ENCODE measurements around the gene POLK.

Gene POLK

DNA sequence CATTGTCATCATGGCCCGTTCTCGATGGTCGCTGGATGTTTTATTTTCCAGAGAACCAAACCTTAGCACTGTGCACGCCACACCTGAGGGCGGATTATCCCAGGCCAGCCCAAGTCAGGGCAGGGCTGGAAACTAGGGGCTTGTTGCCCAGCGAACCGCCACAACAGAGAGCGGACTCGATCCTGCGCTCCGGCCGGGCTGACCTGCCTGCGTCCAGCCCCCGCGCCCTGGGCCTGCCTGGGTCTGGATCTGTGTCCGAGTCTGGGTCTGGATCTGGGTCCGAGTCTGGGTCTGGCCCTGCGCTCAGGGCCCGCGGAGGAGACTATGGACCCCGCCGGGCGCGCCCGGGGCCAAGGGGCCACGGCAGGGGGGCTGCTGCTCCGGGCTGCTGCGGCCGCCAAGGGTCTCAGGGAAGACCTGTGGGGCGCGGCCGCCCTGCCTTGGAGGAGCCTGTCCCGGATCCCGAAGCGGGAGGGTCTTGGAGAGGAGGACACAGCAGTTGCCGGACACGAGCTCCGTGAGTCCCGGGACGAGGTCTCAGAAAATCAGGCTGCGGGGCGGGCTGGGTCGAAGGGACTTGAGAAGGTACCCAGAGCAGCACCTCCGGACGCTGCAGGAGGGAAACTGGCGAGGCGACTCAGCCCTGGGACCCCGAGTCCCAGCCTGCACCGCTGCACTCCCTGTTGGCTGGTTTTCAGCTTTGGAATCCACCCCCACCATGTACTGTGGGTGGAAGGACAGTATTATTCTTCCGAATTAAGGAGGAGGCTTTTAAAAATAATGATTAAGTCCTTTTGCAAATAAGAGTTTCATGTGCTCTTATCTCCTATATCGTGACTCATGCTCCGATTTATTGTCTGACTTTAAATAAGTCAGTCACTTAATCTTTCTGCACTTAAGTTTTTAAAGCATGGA is 99.9 kb downstream of the POLK start, which contains the start of gene ANKDD1B:
TSS of gene ANKDD1B (plus strand) at position 143 of the 915 bp plus-strand sequence. CDS start at position 325, 182 bp downstream.
- DNase-seq, result no peak

DNA sequence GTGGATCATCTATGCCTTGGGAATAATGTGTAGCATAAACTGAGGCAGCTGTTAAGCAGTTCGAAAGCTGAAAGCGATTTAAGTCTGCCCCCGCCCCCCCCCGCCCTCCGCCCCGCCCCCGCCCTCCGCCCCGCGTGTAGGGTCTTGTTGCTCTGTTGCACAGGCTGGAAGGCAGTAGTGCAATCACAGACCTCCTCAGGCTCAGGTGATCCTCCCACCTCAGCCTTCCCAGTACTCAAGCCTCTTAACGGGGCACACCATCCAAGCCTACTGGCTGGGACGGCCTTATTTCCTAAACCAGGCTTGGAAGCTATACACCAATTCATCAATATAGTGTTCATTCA is 100.5 kb downstream of the POLK start:
- no peak for DNase-seq

DNA sequence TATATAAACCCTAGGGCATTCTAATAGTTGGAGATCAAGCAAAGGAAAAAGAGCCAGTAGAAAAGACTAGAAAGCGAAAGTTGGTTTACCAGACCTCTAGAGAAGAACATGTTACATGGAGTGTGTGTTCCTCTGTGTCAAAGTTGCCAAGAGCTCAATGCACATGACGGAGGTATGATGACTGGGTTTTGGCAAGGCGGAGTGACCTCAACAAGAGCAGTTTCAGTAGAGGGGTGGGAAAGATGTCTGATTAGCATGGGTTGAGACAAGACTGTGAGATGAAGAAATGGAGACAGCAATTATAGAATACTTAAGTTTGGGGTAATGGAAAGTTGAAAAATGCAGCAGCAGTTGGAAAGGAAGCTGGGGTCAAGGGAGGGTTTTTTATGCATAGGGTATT is 101.2 kb downstream of the POLK start:
- no peak for DNase-seq

DNA sequence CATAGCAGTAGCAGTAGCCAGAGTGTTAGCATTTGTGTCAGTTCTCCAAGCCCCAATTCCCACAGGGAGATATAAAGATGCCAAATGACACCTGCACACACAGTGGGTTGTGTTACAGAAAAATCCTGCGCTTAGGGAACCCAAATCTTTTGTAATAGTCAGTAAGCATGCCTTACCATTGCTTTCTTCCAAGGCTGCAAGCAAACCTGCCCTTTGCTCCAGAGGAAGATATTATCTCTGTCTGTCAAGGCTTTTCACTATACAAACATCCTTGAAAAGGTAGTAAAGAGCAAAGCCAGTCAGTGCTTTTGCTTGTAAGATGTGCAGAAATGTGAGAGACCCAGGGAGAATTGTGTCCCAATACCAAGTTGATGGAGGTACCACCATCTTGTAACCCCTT is 102.5 kb downstream of the POLK start:
- DNase-seq, result no peak

DNA sequence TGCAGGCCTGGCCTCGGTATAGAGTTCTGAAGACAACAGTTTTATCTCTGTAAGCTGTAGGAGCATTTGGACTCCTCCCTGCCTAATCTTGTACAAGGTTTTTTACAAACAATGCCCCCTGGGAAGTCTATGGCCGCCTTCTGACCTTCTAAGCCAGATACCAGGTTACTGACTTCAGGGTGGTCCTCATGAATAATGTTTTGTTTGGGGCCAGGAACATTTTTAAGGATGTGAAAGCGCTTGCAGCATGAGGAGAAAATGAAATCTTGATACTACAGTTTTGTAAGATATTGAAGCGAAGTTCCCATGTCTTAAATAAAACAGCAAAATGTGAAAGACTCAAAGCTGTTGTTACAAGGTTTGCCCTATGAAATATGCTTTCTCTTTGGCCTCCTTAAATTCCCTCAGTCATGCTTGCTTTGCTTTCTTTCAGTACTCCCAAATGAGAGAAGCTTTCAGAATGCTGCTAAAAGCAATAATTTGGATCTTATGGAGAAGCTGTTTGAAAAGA is 104.7 kb downstream of the POLK start:
- no peak for DNase-seq

DNA sequence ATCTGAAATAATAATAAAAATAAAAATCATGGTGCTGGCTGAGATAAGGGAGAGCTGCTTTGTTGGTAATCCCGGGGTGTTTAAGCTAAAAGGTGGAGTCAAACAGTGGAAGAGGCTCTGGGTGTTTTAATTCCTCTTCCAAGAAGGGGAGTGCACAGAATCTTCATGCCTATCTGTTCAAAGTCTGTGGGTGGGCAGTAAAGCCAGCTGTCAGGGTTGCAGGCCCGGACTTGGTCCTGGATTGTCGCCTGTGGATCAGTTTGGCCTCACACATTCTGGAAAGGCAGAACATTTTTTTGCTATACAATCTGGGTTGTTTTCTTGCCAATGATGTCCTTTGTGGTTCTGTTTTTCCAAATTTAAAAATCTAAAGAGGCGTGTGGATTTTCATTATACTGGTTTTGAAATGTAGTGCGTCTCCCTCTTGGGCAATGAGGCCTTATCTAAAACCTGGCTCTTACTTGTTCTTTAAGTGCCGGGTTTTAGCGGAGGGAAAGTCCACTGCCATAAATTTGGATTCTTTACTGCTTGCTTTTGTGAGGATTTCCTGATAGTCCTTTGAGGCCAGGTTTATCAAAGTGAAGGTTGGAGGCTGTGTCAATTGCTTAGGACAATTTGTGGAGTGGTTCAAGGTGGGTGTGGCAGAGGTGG is 105.4 kb downstream of the POLK start:
- DNase-seq, result no peak

DNA sequence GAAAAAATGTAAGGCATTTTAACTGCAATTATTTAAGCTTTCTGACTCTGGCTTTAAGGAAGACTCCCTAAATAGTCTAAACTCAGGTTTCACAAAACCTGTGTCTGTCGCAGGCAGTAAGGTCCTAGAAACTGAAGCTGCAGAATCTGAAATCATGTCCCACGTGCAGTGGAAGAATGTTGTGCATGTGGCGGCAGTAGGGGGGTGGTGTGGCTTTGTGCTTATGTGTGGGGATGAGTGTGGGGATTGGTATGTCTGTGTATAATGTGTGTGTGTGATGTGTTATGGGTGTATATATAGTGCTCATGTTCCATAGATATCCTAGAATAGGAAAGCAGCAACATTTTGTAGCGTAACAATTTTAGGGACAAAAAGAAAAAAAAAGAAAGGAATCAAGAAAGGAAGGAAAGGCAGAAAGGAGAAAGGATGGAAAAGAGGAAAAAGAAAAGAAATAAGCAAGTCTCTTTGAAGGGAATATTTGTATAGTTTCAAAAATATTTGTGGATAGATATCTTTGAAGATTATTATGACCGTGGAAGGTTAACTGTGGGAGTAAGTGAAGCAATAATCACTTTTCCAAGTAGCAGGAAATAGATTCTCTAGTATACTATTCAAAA is 106.2 kb downstream of the POLK start:
- no peak for DNase-seq

DNA sequence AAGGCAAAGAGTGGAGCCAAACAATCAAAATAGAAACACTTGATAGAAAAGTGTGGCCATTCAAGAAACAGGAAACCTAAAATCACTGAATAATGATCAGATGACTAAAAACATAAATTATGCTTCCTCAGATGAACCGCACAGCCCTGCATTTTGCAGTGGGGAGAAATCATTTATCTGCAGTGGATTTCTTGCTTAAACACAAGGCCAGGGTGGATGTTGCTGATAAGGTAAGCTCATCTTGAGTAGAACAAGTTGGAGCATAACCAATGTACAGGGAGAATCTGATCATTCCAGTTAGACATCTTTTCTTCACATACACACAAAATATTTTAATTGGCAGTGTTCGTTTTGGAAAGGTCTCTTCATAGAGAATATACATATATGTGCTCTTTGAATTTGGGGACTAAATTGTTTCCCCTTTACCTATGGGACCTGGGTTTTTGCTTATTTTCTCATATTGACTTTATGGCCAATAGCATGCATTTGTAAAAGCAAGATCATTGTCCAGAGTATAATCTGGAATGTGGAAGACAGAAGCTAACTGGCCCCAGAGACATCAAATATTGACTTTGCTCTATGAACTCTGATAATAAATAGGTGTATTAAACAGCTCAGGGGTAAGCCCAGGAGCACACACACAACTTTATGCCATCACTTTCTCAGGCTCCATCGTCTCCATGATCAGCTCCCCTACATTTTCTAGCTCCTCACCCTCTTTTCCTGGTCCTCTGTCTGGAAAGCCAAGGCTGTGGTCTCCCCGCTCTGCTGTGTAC is 108.7 kb downstream of the POLK start:
- no peak for DNase-seq

DNA sequence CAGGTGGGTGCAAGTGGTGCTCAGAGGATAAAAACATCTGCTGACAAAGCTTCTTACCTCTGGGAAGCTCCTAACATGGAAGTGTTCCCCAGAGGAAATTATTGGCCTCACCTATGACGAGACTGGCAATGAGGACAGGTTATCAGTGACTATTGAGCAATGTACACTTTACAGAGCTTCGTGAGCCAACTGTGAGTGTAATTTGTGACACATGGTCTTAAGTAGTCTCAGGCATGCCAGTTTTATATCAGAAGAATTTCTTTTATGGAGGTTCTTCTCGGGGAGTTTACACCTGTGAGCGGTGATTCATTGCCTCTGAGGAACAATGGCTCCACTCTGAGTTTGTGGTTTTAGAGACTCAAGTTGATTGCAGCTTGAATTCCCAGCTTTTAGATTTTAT is 110.9 kb downstream of the POLK start:
- no peak for DNase-seq

DNA sequence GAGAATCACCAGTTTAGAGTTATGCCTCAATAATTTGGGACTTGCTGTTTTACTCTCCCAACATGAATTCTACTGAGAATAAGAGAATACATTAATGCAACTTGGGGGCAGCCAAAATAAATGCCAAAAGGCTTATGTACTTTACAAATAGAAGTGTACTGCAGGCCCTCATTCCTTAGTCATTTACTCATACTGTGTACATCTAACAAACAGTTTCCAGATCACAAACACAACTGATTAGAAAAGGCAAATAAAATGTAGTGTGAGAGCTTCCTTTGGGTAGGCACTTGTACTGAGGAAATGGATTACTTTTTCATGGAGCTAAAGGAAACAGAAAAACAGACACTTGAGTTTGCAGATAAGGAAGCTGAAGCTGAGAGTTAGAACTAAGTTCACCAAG is 112.2 kb downstream of the POLK start:
- DNase-seq, result no peak

DNA sequence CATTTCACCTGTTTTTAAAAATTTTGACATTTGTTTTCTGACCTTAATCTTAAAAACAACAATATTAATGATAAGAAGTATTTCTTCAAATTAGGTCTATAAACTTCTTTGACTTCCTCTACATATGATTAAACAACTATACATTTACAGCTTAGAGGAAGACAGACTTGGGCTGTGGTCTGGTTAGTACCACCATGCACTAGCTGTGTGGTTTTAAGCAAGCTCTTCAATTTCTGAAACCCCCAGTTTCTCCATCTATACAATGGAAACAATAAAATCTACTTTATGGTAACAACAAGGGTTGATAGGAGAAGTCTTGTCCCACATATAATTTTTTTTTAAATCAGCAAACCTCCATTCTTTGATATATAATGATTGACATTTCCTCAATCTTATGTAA is 115.3 kb downstream of the POLK start:
- no peak for DNase-seq

DNA sequence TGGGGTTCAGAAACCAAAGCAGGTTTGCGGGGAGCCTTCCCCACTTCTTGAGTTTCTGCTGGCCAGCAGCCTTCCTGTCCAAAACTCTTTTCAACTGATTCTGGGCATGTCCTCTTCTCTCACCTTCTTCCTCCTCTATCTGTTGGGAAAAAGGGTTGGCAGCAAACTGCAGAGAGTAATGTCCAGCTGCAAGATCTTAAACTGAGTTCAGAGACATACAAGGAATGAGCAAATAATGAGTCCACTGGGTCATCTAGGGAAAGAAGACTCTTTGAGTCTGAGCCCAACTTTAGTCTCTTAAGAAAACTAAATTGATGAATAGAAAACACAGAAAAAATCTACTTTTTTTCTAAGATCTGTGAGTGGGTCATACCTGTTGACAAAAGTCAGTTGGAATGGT is 116.1 kb downstream of the POLK start:
- no peak for DNase-seq

DNA sequence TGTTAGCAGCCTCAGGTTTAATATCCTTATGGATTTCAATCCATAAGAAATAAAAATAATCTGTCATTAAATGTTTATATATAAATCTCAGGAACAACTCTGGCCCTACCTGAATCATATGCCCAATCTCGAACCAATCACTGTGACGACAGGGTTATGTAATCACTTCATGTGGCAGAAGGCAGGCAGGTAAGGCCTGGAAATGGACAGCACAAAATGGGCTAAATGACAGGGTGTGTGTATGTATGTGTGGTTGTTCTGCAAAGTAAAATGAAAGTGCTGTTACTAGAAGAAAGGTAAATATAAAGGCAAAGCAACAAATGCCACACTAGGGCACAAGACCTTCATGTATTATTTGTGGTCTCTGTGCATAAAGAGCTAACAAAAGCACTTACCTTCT is 119.2 kb downstream of the POLK start:
- no peak for DNase-seq

DNA sequence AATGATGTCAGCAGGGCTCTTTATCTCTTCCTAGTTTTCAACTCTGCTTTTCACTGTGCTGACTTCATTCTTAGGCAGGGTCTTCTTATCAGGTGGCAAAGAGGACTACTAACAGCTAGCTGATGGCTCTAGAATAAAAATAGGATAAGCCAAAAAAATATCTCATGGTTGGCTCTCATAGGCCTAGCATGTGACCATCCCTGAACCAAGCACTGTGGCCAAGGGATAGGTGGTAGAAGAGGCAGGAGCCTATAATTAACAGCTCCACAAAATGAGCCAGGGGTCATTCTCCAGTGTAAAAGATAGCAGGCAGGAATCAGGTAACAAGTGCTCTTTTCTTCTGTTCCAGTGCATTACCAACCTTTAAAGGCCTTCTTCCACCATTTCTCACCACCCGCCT is 120.6 kb downstream of the POLK start:
- no peak for DNase-seq

DNA sequence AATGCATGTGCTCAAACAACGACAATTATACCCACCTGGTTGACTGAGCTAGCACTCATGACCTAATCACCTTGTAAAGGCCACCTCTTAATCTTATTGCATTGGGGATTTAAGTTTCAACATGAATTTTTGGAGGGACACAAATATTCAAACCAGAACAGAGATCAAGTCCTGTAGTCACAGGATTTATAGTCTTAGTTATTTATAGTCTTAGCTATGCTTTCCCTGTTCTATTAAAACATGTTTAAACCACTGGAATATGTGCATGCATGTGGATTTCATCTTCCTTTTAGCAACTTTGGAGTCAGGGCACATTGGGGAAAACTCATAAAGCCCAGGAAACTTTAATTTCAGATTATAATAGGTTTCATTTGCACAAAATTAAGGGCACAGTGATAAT is 126.3 kb downstream of the POLK start:
- no peak for DNase-seq

DNA sequence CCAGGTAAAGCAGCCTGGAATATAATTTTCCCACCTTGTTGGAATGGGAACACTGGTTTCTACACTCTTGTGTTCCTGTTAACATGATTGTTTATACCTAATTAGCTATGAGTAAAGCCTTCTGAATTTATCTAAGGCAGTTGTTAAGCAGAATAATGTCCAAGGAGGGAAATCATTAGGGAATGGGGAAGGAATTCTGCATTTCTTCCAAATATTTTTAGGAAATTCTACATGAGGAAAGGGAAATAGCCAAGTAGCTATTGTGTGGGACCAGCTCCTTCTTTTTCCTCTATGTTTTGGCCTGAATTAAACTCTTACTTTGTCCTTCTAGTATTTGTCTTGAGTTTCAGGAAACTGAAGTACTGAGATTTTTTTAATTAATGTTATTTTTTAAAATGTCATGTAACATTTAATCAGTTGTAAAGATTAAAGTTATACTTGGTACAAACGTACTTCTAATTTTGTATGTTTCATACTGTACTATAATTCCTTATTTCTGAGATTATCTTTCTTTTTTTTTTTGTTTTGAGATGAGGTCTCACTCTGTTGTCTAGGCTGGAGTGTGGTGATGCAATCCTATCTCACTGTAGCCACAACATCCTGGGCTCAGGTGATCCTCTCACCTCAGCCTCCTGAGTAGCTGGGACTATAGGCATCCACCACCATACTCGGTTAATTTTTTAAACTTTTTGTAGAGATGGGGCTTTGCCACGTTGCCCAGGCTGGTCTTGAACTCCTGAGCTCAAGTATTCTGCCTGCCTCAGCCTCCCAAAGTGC is 128.0 kb downstream of the POLK start:
- DNase-seq, result no peak

DNA sequence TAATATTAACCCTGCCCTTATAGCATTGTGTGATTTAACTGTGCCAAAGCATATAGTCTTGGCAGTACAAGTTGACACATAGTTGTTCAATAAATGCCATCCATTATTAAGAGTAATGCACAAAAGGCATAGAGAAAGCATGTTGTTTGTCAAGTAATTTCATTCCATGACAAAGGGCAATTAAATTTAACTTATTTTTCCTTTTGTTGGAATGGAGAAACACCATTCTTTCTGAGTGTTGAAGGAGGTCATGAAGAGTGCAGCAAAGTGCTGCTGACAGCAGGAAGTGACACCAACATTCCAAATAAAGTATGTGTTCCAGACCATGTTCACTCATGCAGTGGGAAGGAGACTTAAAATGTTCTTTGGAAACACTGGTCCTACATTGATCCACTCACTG is 128.7 kb downstream of the POLK start:
- DNase-seq, result no peak

DNA sequence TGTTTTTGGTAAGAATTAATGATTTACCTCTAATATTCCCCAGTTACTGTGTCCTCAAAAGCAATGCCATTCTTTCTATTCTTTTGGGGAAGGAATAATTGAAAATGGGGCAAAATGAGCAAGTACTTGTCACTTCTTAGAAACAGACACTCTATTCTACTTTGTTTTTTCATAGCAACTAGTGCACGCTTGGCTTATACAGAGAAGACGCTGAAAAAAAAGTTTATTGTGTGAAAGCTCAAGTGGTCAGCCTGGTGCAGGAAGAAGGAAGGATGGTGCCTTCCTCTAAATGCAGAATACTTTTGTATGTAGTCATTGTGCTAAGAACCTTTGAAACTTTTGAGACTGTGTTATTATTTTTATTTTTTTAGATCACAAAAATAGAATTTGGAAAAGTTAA is 129.1 kb downstream of the POLK start:
- no peak for DNase-seq

DNA sequence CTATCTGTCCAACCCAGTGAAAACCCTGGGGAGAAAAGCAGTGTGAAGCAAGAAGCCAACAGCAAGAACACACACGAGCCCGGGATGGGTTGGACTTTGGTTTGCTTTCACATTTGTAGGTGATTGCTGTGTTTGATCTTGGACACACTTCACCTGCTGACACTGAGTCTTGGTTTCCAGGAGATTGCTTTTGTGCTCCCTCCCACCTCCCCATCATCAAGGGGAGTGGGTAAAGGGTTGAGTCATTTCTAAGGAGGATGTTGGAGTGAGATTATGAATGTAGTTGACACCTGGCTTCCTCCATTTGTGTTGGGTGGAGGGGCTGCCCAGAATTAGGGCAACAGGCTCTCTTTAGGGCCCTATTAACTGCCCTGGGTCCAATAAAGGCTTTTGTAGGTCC is 137.0 kb downstream of the POLK start:
- no peak for DNase-seq

All from CD4-positive, alpha-beta T cell treated with Interleukin-4 for 4 hours (primary cell).